ENCODE results near the gene TBCA.

The TBCA gene

GRCh38 chr5:77775790-77776553 is at the start of gene TBCA:
TBCA (minus strand) TSS chr5:77776339; CDS start chr5:77776257, 82 bp downstream.
- peak; percentile 81 to 84 for DNase-seq (ENCODE audit: low read depth in 2 of 2)

- no peak for DNase-seq (ENCODE audit: low read depth in 2 of 2)
These were observed 48.8 kb upstream of the TBCA start for GRCh38 chr5:77824981-77825380.

GRCh38 chr5:77816686-77817085 is 40.5 kb upstream of the TBCA start:
- DNase-seq (ENCODE audit: low read depth in 2 of 2), result no peak

GRCh38 chr5:77812926-77813589 is 36.9 kb upstream of the TBCA start:
- DNase-seq (ENCODE audit: low read depth in 2 of 2), result no peak

GRCh38 chr5:77806213-77806843 is 30.2 kb upstream of the TBCA start:
- DNase-seq (ENCODE audit: low read depth in 2 of 2), result no peak

- DNase-seq (ENCODE audit: low read depth in 2 of 2), result no peak
These were observed 22.3 kb upstream of the TBCA start for GRCh38 chr5:77798456-77798855.

- DNase-seq (ENCODE audit: low read depth in 2 of 2), result no peak
These were observed 21.0 kb upstream of the TBCA start for GRCh38 chr5:77797136-77797535.

GRCh38 chr5:77795846-77796245 is 19.7 kb upstream of the TBCA start:
- no peak for DNase-seq (ENCODE audit: low read depth in 2 of 2)

- no peak for DNase-seq (ENCODE audit: low read depth in 2 of 2)
These were observed 19.1 kb upstream of the TBCA start for GRCh38 chr5:77795268-77795667.

- DNase-seq (ENCODE audit: low read depth in 2 of 2), result no peak
These were observed 15.8 kb upstream of the TBCA start for GRCh38 chr5:77791926-77792325.

GRCh38 chr5:77791356-77791755 is 15.2 kb upstream of the TBCA start:
- no peak for DNase-seq (ENCODE audit: low read depth in 2 of 2)

- no peak for DNase-seq (ENCODE audit: low read depth in 2 of 2)
These were observed 9.1 kb upstream of the TBCA start for GRCh38 chr5:77785229-77785628.

GRCh38 chr5:77784735-77785134 is 8.6 kb upstream of the TBCA start:
- no peak for DNase-seq (ENCODE audit: low read depth in 2 of 2)

GRCh38 chr5:77781076-77781475 is 4.9 kb upstream of the TBCA start:
- DNase-seq (ENCODE audit: low read depth in 2 of 2), result no peak

- no peak for DNase-seq (ENCODE audit: low read depth in 2 of 2)
These were observed 2.8 kb upstream of the TBCA start for GRCh38 chr5:77778881-77779438.

- DNase-seq (ENCODE audit: low read depth in 2 of 2), result no peak
These were observed 2.3 kb upstream of the TBCA start for GRCh38 chr5:77778398-77778797.

GRCh38 chr5:77777911-77778310 is 1.8 kb upstream of the TBCA start:
- no peak for DNase-seq (ENCODE audit: low read depth in 2 of 2)

GRCh38 chr5:77777281-77777892 is 1.2 kb upstream of the TBCA start:
- no peak for DNase-seq (ENCODE audit: low read depth in 2 of 2)

- no peak for DNase-seq (ENCODE audit: low read depth in 2 of 2)
These were observed 541 bp upstream of the TBCA start for GRCh38 chr5:77776554-77777206.

GRCh38 chr5:77774981-77775789 is 954 bp downstream of the TBCA start:
- no peak for DNase-seq (ENCODE audit: low read depth in 2 of 2)
